Measurements from ENCODE around the gene HEATR3.

The HEATR3 gene

GRCh38 chr16:50059111-50059510 lies 6.7 kb upstream of the HEATR3 start:
- DNase-seq, result no peak

- DNase-seq, result no peak
These were observed 6.1 kb upstream of the HEATR3 start for GRCh38 chr16:50059669-50060068.

- no peak for DNase-seq
These were observed 4.4 kb upstream of the HEATR3 start for GRCh38 chr16:50061326-50061725.

- DNase-seq, result no peak
These were observed 538 bp upstream of the HEATR3 start for GRCh38 chr16:50065241-50065623.

- DNase-seq, result no peak
These were observed 916 bp downstream of the HEATR3 start for GRCh38 chr16:50066482-50067289.

GRCh38 chr16:50067290-50067853 lies 1.6 kb downstream of the HEATR3 start:
- peak; percentile 34 for DNase-seq

GRCh38 chr16:50068550-50068949 lies 2.8 kb downstream of the HEATR3 start:
- DNase-seq, result no peak

- DNase-seq, result no peak
These were observed 3.3 kb downstream of the HEATR3 start for GRCh38 chr16:50069060-50069459.

- DNase-seq, result no peak
These were observed 5.4 kb downstream of the HEATR3 start for GRCh38 chr16:50071075-50071671.

- no peak for DNase-seq
These were observed 7.0 kb downstream of the HEATR3 start for GRCh38 chr16:50072730-50073129.

- no peak for DNase-seq
These were observed 13.8 kb downstream of the HEATR3 start for GRCh38 chr16:50079397-50080140.

- DNase-seq, result no peak
These were observed 15.8 kb downstream of the HEATR3 start for GRCh38 chr16:50081428-50082018.

- DNase-seq, result no peak
These were observed 18.2 kb downstream of the HEATR3 start for GRCh38 chr16:50083996-50084395.

- DNase-seq, result no peak
These were observed 20.4 kb downstream of the HEATR3 start for GRCh38 chr16:50086176-50086575.

- DNase-seq, result no peak
These were observed 22.5 kb downstream of the HEATR3 start for GRCh38 chr16:50088302-50088701.

GRCh38 chr16:50092891-50093290 lies 27.1 kb downstream of the HEATR3 start:
- no peak for DNase-seq

GRCh38 chr16:50093607-50094539 lies 28.1 kb downstream of the HEATR3 start:
- DNase-seq, result peak; percentile 1

- no peak for DNase-seq
These were observed 31.0 kb downstream of the HEATR3 start for GRCh38 chr16:50096791-50097190.

GRCh38 chr16:50099957-50100648 lies 34.3 kb downstream of the HEATR3 start:
- no peak for DNase-seq

- DNase-seq, result no peak
These were observed 36.4 kb downstream of the HEATR3 start for GRCh38 chr16:50102051-50102746.

GRCh38 chr16:50103764-50104163 lies 38.0 kb downstream of the HEATR3 start:
- DNase-seq, result no peak
